ENCODE results near the gene RBMS3.

The RBMS3 gene

GRCh38 chr3:29644261-29644660 is 363.4 kb downstream of the RBMS3 start:
- ChIA-PET CTCF (no interaction called here), POLR2A (no interaction called here)
- no peak for DNase-seq (ENCODE audit: extremely low spot score)
- TF ChIP-seq FOXK2 (IDR thresholded peaks at IDR 0.05), result no peak
- no peak for TF ChIP-seq FOXM1 (IDR thresholded peaks at IDR 0.05; ENCODE audit: borderline replicate concordance)
- TF ChIP-seq CTBP1 (IDR thresholded peaks at IDR 0.05; ENCODE audit: borderline replicate concordance), result no peak
- TF ChIP-seq SP1 (IDR thresholded peaks at IDR 0.05), result no peak
- no peak for TF ChIP-seq L3MBTL2 (conservative IDR thresholded peaks at IDR 0.05)
- no peak for TF ChIP-seq ARNT (IDR thresholded peaks at IDR 0.05)
- no peak for TF ChIP-seq NFRKB (IDR thresholded peaks at IDR 0.05)
- TF ChIP-seq BHLHE40 (IDR thresholded peaks at IDR 0.05; ENCODE audit: borderline replicate concordance), result no peak

DNA sequence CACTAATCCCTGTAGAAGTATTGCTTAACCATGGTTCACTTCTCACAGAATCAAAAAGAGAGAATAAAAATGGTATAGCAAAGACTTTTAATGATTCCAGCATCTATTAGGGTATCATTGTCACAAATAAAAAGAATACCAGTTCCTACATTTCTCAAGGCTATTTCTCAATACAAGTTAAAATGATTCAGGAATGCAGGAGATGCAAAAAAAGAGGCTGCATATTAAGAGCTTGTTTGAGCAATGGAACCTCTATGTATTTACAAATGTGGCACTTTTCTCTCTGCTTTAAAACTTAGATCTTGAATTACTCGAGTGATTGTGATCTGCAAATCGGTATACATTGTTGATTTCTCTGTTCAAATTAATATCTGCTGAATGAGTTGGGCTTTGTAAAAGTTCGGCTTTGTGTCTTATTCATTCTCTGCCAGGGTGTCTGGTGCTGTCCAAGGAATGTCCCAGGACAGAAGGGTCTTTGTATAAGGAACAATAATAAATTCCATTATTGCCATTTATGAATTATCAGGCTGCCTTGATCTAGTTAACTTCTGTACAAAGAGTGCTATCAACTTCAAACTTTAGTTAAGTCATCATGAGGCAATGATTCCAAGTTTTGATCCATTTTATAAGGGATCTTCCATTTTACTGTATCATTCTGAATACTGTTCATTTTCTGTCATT is 364.2 kb downstream of the RBMS3 start:
- ChIA-PET POLR2A (no interaction called here), CTCF (no interaction called here)
- no peak for DNase-seq (ENCODE audit: extremely low spot score)
- TF ChIP-seq LEF1 (IDR thresholded peaks at IDR 0.05; ENCODE audit: borderline replicate concordance) (no peak), SUZ12 (IDR thresholded peaks at IDR 0.05) (no peak)

GRCh38 chr3:29646043-29646442 is 365.2 kb downstream of the RBMS3 start:
- no peak for DNase-seq (ENCODE audit: extremely low spot score)
- CTCF ChIA-PET, result no interaction called here
- POLR2A ChIA-PET, result no interaction called here
- TF ChIP-seq FOXM1 (IDR thresholded peaks at IDR 0.05; ENCODE audit: borderline replicate concordance) (no peak), CTBP1 (IDR thresholded peaks at IDR 0.05; ENCODE audit: borderline replicate concordance) (no peak), SP1 (IDR thresholded peaks at IDR 0.05) (no peak), HDGF (IDR thresholded peaks at IDR 0.05; ENCODE audit: borderline replicate concordance) (no peak), FOXK2 (IDR thresholded peaks at IDR 0.05) (no peak), ELF4 (IDR thresholded peaks at IDR 0.05) (no peak), ZNF384 (IDR thresholded peaks at IDR 0.05) (no peak)
- TF ChIP-seq, protein P1, sequence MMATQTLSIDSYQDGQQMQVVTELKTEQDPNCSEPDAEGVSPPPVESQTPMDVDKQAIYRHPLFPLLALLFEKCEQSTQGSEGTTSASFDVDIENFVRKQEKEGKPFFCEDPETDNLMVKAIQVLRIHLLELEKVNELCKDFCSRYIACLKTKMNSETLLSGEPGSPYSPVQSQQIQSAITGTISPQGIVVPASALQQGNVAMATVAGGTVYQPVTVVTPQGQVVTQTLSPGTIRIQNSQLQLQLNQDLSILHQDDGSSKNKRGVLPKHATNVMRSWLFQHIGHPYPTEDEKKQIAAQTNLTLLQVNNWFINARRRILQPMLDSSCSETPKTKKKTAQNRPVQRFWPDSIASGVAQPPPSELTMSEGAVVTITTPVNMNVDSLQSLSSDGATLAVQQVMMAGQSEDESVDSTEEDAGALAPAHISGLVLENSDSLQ (IDR thresholded peaks at IDR 0.05), result no peak

DNA sequence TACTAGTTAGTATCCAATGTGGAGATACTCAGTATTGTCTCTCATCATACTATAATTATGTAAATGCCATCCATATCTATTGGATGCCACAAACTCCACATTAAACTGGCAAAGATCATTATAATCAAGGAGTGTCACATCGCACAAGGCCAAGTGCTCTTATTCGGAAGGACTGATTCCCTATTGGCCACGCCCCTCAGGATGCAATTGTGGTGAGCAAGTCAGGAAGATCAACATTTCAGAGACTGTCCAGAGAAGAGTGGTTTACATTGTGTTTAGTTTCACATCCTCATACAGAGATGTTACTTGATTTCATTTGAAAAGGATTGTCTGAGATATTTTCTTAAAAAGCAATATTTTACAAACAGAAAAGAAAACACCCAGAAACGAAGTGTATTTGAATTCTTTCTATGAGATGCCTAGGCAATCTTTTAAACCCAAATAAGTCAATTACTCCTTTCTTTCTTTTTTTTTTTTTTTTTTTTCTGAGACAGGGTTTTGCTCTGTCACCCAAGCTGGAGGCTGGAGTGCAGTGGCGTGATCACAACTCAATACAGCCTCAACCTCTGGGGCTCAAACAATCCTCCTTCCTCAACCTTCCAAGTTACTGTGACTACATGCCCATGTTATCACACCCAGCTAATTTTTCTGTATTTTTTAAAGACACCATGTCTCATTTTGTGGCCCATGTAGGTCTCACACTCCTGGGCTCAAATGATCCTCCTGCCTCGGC is 369.1 kb downstream of the RBMS3 start:
- POLR2A ChIA-PET, result no interaction called here
- TF ChIP-seq HDGF (IDR thresholded peaks at IDR 0.05; ENCODE audit: borderline replicate concordance), result no peak
- no peak for TF ChIP-seq FOXA1 (IDR thresholded peaks at IDR 0.05)
- no peak for TF ChIP-seq ZNF384 (IDR thresholded peaks at IDR 0.05)
- no peak for TF ChIP-seq ELF4 (IDR thresholded peaks at IDR 0.05)
- TF ChIP-seq NFRKB (IDR thresholded peaks at IDR 0.05), result no peak
- TF ChIP-seq BHLHE40 (IDR thresholded peaks at IDR 0.05; ENCODE audit: borderline replicate concordance), result no peak
- no peak for TF ChIP-seq TARDBP (IDR thresholded peaks at IDR 0.05)
- no peak for TF ChIP-seq ARNT (IDR thresholded peaks at IDR 0.05)
- TF ChIP-seq L3MBTL2 (conservative IDR thresholded peaks at IDR 0.05), result no peak
- no peak for DNase-seq (ENCODE audit: extremely low spot score)
- CTCF ChIA-PET, result interaction anchor here (0.7 kb wide), 1 partner anchor 181 kb away, joined by 3 read pairs; no protein-coding TSS in a partner anchor

DNA sequence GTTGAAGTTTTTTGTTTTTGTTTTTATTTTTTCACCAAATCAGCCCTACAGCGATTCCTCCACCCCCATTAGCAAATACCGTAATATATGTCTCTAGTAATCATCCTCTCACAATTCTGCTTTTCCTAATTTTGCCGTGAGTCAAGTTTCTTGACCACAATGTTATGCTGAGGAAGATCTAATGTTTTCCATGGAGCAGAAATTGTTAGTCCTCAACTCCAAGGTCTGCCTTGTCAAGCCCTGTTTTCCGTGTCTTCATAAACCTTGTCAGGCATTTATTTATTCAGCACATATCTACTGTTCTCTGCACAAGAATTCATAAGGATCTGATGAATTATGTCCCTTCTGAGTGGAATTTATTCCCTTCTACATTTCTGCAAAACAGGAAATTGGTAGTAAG is 372.8 kb downstream of the RBMS3 start:
- CTCF ChIA-PET, result no interaction called here
- no peak for TF ChIP-seq NFRKB (IDR thresholded peaks at IDR 0.05)
- TF ChIP-seq SP1 (IDR thresholded peaks at IDR 0.05), result no peak
- no peak for TF ChIP-seq SUZ12 (IDR thresholded peaks at IDR 0.05)
- no peak for TF ChIP-seq BHLHE40 (IDR thresholded peaks at IDR 0.05; ENCODE audit: borderline replicate concordance)
- no peak for TF ChIP-seq FOXM1 (IDR thresholded peaks at IDR 0.05; ENCODE audit: borderline replicate concordance)
- TF ChIP-seq, protein P1 (IDR thresholded peaks at IDR 0.05), result no peak
- TF ChIP-seq ELF4 (IDR thresholded peaks at IDR 0.05), result no peak
- no peak for TF ChIP-seq HDGF (IDR thresholded peaks at IDR 0.05; ENCODE audit: borderline replicate concordance)
- TF ChIP-seq L3MBTL2 (conservative IDR thresholded peaks at IDR 0.05), result no peak
- TF ChIP-seq ZNF384 (IDR thresholded peaks at IDR 0.05), result no peak
- TF ChIP-seq LEF1 (IDR thresholded peaks at IDR 0.05; ENCODE audit: borderline replicate concordance), result no peak
- no peak for DNase-seq (ENCODE audit: extremely low spot score)
- POLR2A ChIA-PET, result no interaction called here

GRCh38 chr3:29655015-29655747 is 374.3 kb downstream of the RBMS3 start:
- DNase-seq (ENCODE audit: extremely low spot score), result no peak
- POLR2A ChIA-PET, result no interaction called here
- CTCF ChIA-PET, result no interaction called here

More at GRCh38 chr3:29655015-29655747, 374.3 kb downstream of the RBMS3 start:
- no peak for TF ChIP-seq HDGF (IDR thresholded peaks at IDR 0.05; ENCODE audit: borderline replicate concordance)
- TF ChIP-seq BHLHE40 (IDR thresholded peaks at IDR 0.05; ENCODE audit: borderline replicate concordance), result no peak
- no peak for TF ChIP-seq SP1 (IDR thresholded peaks at IDR 0.05)
- TF ChIP-seq, protein P1 (IDR thresholded peaks at IDR 0.05), result no peak
- no peak for TF ChIP-seq FOXA1 (IDR thresholded peaks at IDR 0.05)
- no peak for TF ChIP-seq L3MBTL2 (conservative IDR thresholded peaks at IDR 0.05)
- no peak for TF ChIP-seq TARDBP (IDR thresholded peaks at IDR 0.05)
- no peak for TF ChIP-seq CTBP1 (IDR thresholded peaks at IDR 0.05; ENCODE audit: borderline replicate concordance)
- TF ChIP-seq ELF4 (IDR thresholded peaks at IDR 0.05), result no peak
- no peak for TF ChIP-seq FOXM1 (IDR thresholded peaks at IDR 0.05; ENCODE audit: borderline replicate concordance)
- no peak for TF ChIP-seq NFRKB (IDR thresholded peaks at IDR 0.05)

Measured in HEK293T (cell line).